ENCODE measurements around the gene TTC12.

Gene TTC12

GRCh38 chr11:113377681-113378412 is 63.5 kb downstream of the TTC12 start:
- DNase-seq = no peak

- DNase-seq = no peak
Observed at GRCh38 chr11:113378692-113379091, 64.3 kb downstream of the TTC12 start.

GRCh38 chr11:113382121-113382520 is 67.7 kb downstream of the TTC12 start:
- no peak for DNase-seq

GRCh38 chr11:113384551-113384950 is 70.2 kb downstream of the TTC12 start:
- DNase-seq = no peak

- DNase-seq = no peak
Observed at GRCh38 chr11:113385749-113386148, 71.4 kb downstream of the TTC12 start.

- no peak for DNase-seq
Observed at GRCh38 chr11:113386866-113387265, 72.5 kb downstream of the TTC12 start.

GRCh38 chr11:113387605-113388211 is 73.3 kb downstream of the TTC12 start, which contains the start of gene ANKK1:
Gene ANKK1 (plus strand): TSS chr11:113387779. CDS start chr11:113387885, 106 bp downstream.
- peak; percentile 64 for DNase-seq

GRCh38 chr11:113389272-113389671 is 74.9 kb downstream of the TTC12 start:
- DNase-seq = no peak

- DNase-seq = no peak
Observed at GRCh38 chr11:113392236-113392921, 78.0 kb downstream of the TTC12 start.

- no peak for DNase-seq
Observed at GRCh38 chr11:113393501-113393985, 79.2 kb downstream of the TTC12 start.

- DNase-seq = no peak
Observed at GRCh38 chr11:113394919-113395318, 80.5 kb downstream of the TTC12 start.

- no peak for DNase-seq
Observed at GRCh38 chr11:113395782-113396336, 81.5 kb downstream of the TTC12 start.

GRCh38 chr11:113396690-113397089 is 82.3 kb downstream of the TTC12 start:
- no peak for DNase-seq

- DNase-seq = no peak
Observed at GRCh38 chr11:113397212-113397611, 82.8 kb downstream of the TTC12 start.

- DNase-seq = no peak
Observed at GRCh38 chr11:113397821-113398220, 83.4 kb downstream of the TTC12 start.

GRCh38 chr11:113398669-113399430 is 84.5 kb downstream of the TTC12 start:
- DNase-seq = no peak

GRCh38 chr11:113400631-113401230 is 86.3 kb downstream of the TTC12 start:
- no peak for DNase-seq

- DNase-seq = no peak
Observed at GRCh38 chr11:113401718-113402117, 87.3 kb downstream of the TTC12 start.

GRCh38 chr11:113404859-113405430 is 90.6 kb downstream of the TTC12 start:
- no peak for DNase-seq

- no peak for DNase-seq
Observed at GRCh38 chr11:113405724-113406478, 91.5 kb downstream of the TTC12 start.

GRCh38 chr11:113407163-113407562 is 92.8 kb downstream of the TTC12 start:
- DNase-seq = no peak
